Stimulated activated CD8-positive, alpha-beta memory T cell treated with anti-CD3 and anti-CD28 coated beads, Interleukin-4, amount 100 ng/mL, for 24 hours (primary cell): ENCODE data around the gene EMC6.

Source experiments
- DNase-seq: peaks from one replicate; pipeline ENCODE4 v3.0.0-alpha.2; 2020; ENCODE audit warnings: low read depth

Gene EMC6

DNA sequence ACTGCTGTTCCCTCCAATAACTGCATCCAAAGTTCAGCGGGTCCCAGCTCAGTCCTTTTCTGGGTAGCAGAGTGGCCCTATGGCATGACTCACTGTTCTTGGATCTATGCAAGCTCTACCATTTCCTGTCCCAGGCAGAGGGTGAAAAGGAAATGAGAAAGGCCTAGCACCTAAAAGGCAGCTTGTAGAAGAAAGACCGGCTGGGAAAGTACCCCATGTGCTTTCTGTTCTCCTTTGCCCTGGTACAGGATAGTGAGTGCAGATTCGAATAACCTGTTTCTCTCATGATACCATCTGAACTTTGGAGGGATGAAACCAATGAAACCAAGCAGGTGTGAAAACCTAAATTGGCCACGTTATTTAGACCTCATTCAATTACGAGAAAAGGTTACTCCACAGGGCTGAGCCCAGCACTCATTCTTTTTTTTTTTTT lies 42.4 kb downstream of the EMC6 start:
- DNase-seq: no peak

- no peak for DNase-seq
These were observed 44.3 kb downstream of the EMC6 start for GRCh38 chr17:3712811-3713463.

- no peak for DNase-seq
These were observed 46.7 kb downstream of the EMC6 start for GRCh38 chr17:3715296-3715695.

DNA sequence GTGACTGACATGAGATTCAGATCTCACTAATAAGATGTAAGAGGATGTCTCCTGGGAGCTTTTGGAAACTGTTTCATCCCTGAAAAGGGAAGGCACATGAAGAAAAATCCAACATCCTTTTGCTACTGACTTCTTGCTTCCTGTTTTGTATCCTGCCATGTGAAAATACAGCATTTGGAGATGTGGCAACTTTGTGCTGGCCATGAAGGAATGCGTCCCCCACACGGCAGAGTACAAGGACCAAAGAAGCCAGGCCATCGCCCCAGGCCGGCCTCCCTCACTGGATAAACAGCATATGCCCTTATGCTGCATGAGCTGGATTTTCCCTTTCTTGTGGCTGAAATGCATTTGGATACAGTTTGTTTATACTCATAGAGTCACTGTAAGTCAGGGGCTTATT lies 49.6 kb downstream of the EMC6 start:
- no peak for DNase-seq

- DNase-seq: no peak
These were observed 50.7 kb downstream of the EMC6 start for GRCh38 chr17:3719265-3719664.
